Spleen (tissue), 11 donors: ENCODE results near the gene ATP2B2. TPM values are rescaled to one million over a fixed set of nuclear protein-coding genes. Genes with fewer than 3 reads are reported as not detected.

ENCODE experiments used
- DNase-seq: peaks from one replicate; pipeline ENCODE4 v3.0.0-alpha.2; 2020
- H3K27ac ChIP-seq, 8 donors: fragments of 200-600 bp; sonication (generic) in 7 of 8; 1 replicate in 4 of 8; 2 replicates in 4 of 8; pipeline versions ENCODE4 v1.5.0 to v1.8.0; 2016 to 2021; ENCODE audit warnings: inconsistent platforms in 4 of 8, mild to moderate bottlenecking in 4 of 8, moderate library complexity in 1 of 8
- H3K27me3 ChIP-seq, 7 donors: fragments of 200-600 bp; sonication (generic) in 6 of 7; replicated peaks in 1 of 7; 1 replicate in 4 of 7; 2 replicates in 3 of 7; pipeline versions ENCODE4 v1.5.0 to v1.8.0; 2016 to 2021; ENCODE audit warnings: inconsistent platforms in 3 of 7, mild to moderate bottlenecking in 1 of 7
- H3K36me3 ChIP-seq, 6 donors: fragments of 200-600 bp; sonication (generic) in 5 of 6; 1 replicate in 4 of 6; 2 replicates in 2 of 6; pipeline versions ENCODE4 v1.5.0 to v1.8.0; 2016 to 2021; ENCODE audit warnings: inconsistent platforms in 2 of 6
- H3K4me1 ChIP-seq, 6 donors: fragments of 200-600 bp; sonication (generic) in 5 of 6; 1 replicate in 3 of 6; 2 replicates in 3 of 6; pipeline versions ENCODE4 v1.5.0 to v1.8.0; 2016 to 2021; ENCODE audit warnings: inconsistent platforms in 3 of 6
- H3K4me3 ChIP-seq, 8 donors: fragments of 200-600 bp; sonication (generic) in 7 of 8; 1 replicate in 4 of 8; 2 replicates in 4 of 8; pipeline versions ENCODE4 v1.5.0 to v1.8.0; 2016 to 2021; ENCODE audit warnings: inconsistent platforms in 4 of 8, mild to moderate bottlenecking in 4 of 8, moderate library complexity in 2 of 8
- H3K9me3 ChIP-seq, 8 donors: fragments of 200-600 bp; sonication (generic) in 7 of 8; 1 replicate in 4 of 8; 2 replicates in 4 of 8; pipeline versions ENCODE4 v1.5.0 to v1.8.0; 2016 to 2021; ENCODE audit warnings: inconsistent platforms in 4 of 8
- POLR2A ChIP-seq, 3 donors: fragments of 450-650 bp; IDR thresholded peaks; one replicate each; pipeline ENCODE4 v1.5.1; 2017; ENCODE audit warnings: antibody characterized with exemption in 3 of 3, mild to moderate bottlenecking in 1 of 3
- POLR2AphosphoS5 ChIP-seq, 3 donors: sonication (generic); formaldehyde crosslinking; IDR thresholded peaks; one replicate each; pipeline ENCODE4 v1.5.1; 2017; ENCODE audit warnings: antibody characterized with exemption in 3 of 3
- WGBS, 5 donors: extraction: QIAGEN DNeasy Blood & Tissue Kit in 3 of 5; methylation state at CpG; one replicate each; pipeline versions ENCODE4 v1.1.5 to v1.1.7; 2013 to 2018; 5-methylcytosine and 5-hydroxymethylcytosine counted together
- intact Hi-C: fragments of 100-400 bp; cut with DNase I; formaldehyde crosslinking; loops from one replicate; pipeline ENCODE4 v1.15.0; 2023; ENCODE audit warnings: low total_unique reads
- polyA plus RNA-seq, 3 donors: library from polyadenylated mRNA; stranded (reverse); fragments of 200-250 nt; gene quantifications; one replicate each; pipeline ENCODE4 v1.2.1, GENCODE V29; 2013
- total RNA-seq, 7 donors: library from RNA; depleted of rRNA in 3 of 7; stranded (reverse); fragments of >200 nt in 3 of 7; fragmentation: NEBNext Ultra II Directional in 4 of 7; extraction: Animal tissue kit (Norgen Biotek cat#: 25700) in 4 of 7; gene quantifications; one replicate each; pipeline versions ENCODE4 v1.1.0 to v1.2.1, GENCODE V29; 2016 to 2021
- TF ChIP-seq, protein P1 (sequence below), 11 experiments: fragments of 200-600 bp in 7 of 11; fragments of 450-650 bp in 4 of 11; sonication (generic) in 4 of 11; IDR thresholded peaks in 8 of 11; conservative IDR thresholded peaks in 3 of 11; 1 replicate in 7 of 11; 2 replicates in 4 of 11; pipeline versions ENCODE4 v1.4.0 to v1.8.0; 2016 to 2021; ENCODE audit warnings: antibody characterized with exemption in 11 of 11, inconsistent platforms in 4 of 11, mild to moderate bottlenecking in 1 of 11
- donor health status: healthy with polysubstance abuse.
- donor health status: DM: no; HTN: no; CAD: no; lungs with moderate emphysema.
- donor health status: DM: no; HTN: no; CAD: no.
- donor health status: Bipolar disorder and iron deficiency.
- donor health status: healthy.
- donor health status: DM: no; HTN: no; CAD: no.
- donor health status: DM: yes; HTN: yes; CAD: no.

The ATP2B2 gene
- total and polyA plus RNA-seq, 10 donors: 0.02 to 1.5 (median 0.24) TPM; not detected in 2

DNA sequence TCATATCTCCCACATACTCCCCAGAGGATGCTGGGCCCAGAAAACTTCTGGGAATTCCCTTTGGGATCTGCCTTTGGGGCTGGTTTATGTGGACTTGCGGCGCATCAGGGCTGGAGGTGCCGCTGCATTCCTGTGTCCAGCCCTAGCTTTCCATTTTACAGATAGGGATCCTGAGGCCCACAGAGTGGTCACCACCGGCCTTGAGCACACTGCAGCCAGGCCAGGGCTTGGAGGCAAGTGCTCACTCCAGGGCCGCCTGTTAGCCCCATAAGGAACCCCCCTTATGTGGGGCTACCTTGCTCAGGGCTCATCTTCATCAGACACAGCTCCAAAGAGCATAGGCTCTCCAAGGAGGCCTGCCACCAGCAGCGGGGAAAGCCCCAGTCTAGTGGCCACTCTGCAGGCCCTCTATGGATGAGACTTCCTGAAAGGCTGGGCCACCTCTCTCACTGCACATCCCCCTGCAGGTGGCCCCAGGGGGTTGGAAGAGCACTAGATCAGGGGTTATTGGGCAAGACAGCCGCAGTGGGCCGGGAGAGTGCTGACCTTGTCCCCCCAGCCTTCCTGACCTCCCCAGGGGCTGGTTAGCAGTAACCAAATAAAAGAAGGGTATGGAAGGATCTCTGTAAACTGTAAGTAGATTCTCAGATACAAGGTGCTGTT is 9.2 kb upstream of the ATP2B2 start:
- TF ChIP-seq POLR2AphosphoS5 (IDR thresholded peaks at IDR 0.05) (no peak), POLR2A (IDR thresholded peaks at IDR 0.05) (no peak)
- TF ChIP-seq, protein P1, sequence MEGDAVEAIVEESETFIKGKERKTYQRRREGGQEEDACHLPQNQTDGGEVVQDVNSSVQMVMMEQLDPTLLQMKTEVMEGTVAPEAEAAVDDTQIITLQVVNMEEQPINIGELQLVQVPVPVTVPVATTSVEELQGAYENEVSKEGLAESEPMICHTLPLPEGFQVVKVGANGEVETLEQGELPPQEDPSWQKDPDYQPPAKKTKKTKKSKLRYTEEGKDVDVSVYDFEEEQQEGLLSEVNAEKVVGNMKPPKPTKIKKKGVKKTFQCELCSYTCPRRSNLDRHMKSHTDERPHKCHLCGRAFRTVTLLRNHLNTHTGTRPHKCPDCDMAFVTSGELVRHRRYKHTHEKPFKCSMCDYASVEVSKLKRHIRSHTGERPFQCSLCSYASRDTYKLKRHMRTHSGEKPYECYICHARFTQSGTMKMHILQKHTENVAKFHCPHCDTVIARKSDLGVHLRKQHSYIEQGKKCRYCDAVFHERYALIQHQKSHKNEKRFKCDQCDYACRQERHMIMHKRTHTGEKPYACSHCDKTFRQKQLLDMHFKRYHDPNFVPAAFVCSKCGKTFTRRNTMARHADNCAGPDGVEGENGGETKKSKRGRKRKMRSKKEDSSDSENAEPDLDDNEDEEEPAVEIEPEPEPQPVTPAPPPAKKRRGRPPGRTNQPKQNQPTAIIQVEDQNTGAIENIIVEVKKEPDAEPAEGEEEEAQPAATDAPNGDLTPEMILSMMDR (IDR thresholded peaks at IDR 0.05 in 8 of 11, conservative IDR thresholded peaks at IDR 0.05 in 3 of 11): no peak
- Histone ChIP-seq H3K4me1 (no peaks in the 10 kb centered on the region), H3K9me3 (no peaks in the 10 kb centered on the region), H3K27ac (no peak overlapping the region), H3K36me3 (no peaks in the 10 kb centered on the region), H3K4me3 (no peak overlapping the region), H3K27me3 (peaks cover 0 to 6% (median 0%) of the 10 kb centered on the region in 7 donors)
- intact Hi-C loops: no loop called here
- peak; percentile 69 for DNase-seq
- 78 to 92% (median 87%) methylated on average over 3 to 8 of the region's 8 CpGs for WGBS, 5 donors

DNA sequence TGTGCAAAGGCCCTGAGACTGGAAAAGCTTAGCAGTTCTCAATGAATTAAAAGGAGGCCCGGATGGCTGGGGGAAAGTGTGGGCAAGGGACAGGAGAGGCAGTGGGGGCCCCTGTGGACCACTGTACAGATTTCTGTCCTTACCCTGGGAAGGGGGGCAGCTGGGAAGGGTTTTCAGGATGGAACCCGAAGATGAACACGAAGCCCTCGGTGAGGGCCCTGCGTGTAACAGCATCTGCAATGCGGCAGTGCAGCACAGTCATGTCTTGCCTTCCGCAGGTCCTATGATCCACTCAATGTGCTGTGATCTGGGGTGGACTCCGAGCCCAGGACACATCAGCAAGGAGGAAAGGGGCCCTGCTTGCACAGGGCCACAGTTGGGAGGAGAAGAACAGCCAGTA is 7.9 kb upstream of the ATP2B2 start:
- DNase-seq: peak; percentile 59
- TF ChIP-seq POLR2AphosphoS5 (IDR thresholded peaks at IDR 0.05) (no peak), POLR2A (IDR thresholded peaks at IDR 0.05) (no peak)
- TF ChIP-seq, protein P1 (IDR thresholded peaks at IDR 0.05 in 8 of 11, conservative IDR thresholded peaks at IDR 0.05 in 3 of 11): no peak

DNA sequence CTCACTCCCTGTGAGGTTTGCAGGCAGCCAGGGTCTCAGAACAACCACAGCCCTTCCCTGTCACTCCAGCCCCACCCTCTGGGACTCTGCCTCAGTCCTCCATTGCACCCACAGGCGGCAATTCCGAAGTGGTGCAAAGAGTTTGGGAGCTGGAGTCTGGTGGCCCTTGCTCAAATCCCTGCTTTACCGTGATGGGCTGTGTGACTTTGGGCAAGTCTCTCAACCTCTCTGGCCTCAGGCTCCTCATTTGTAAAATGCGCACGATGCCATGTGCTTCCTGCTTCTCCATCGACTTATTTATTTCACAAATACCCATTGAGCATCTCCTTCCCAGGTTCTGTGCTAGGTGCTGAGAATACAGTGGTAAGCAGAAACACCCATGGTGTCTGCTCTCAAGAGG is 7.3 kb upstream of the ATP2B2 start:
- peak; percentile 39 for DNase-seq
- intact Hi-C loops: no loop called here
- 79 to 91% (median 86%) methylated on average over 6 of the region's 6 CpGs for WGBS, 5 donors

More for the DNA sequence above, 7.9 kb upstream of the ATP2B2 start:
- H3K4me1 ChIP-seq: no peaks in the 10 kb centered on the region
- H3K27ac ChIP-seq: no peak overlapping the region
- intact Hi-C loops: no loop called here
- 81 to 93% (median 87%) methylated on average over 8 of the region's 8 CpGs for WGBS, 5 donors
- H3K9me3 ChIP-seq: no peaks in the 10 kb centered on the region
- no peaks in the 10 kb centered on the region for H3K36me3 ChIP-seq
- H3K4me3 ChIP-seq: no peak overlapping the region
- H3K27me3 ChIP-seq: peaks cover 0 to 6% (median 0%) of the 10 kb centered on the region in 7 donors

More for the DNA sequence above, 7.3 kb upstream of the ATP2B2 start:
- H3K27ac ChIP-seq: no peak overlapping the region
- H3K4me3 ChIP-seq: no peak overlapping the region
- no peak for TF ChIP-seq POLR2A (IDR thresholded peaks at IDR 0.05)
- TF ChIP-seq, protein P1 (IDR thresholded peaks at IDR 0.05 in 8 of 11, conservative IDR thresholded peaks at IDR 0.05 in 3 of 11): no peak
- no peak for TF ChIP-seq POLR2AphosphoS5 (IDR thresholded peaks at IDR 0.05)
- H3K36me3 ChIP-seq: no peaks in the 10 kb centered on the region
- peaks cover 0 to 6% (median 0%) of the 10 kb centered on the region in 7 donors for H3K27me3 ChIP-seq
- no peaks in the 10 kb centered on the region for H3K9me3 ChIP-seq
- no peaks in the 10 kb centered on the region for H3K4me1 ChIP-seq
